Measurements from ENCODE around the gene MAPK11. TPM values are rescaled to one million over a fixed set of nuclear protein-coding genes. Genes with fewer than 3 reads are reported as not detected.
A peak's percentile ranks its signal among the peaks of the same experiment; 100 is the strongest.
"Not testable (repeated sequence)": the region's sequence is repeated elsewhere in the genome, so short reads cannot be mapped to it uniquely, and the experiment has no call there.

MAPK11 gene
- total RNA-seq, 4 donors from 2014 or later: 1.6 to 6.4 (median 2.7) TPM

- intact Hi-C loops (cut with DNase I; ENCODE audit: low total_unique reads): loop anchor here (5.0 kb wide), 1 partner anchor 52 kb away; the partner anchor contains the start of gene DENND6B
- Histone ChIP-seq H3K36me3 (peaks cover 0 to 26% (median 12%) of the 10 kb centered on the region in 4 donors), H3K27ac (no peak overlapping the region), H3K9me3 (no peaks in the 10 kb centered on the region), H3K27me3 (peaks cover 18% of the 10 kb centered on the region), H3K4me3 (no peak overlapping the region), H3K4me1 (peaks cover 18 to 19% (median 19%) of the 10 kb centered on the region in 4 donors)
- in situ Hi-C loops (cut with MboI; ENCODE audit: low pct_ligation_motif_present in 1 of 4, low pct_unique_long_range_greater_than_20kb in 1 of 4, low sequenced_read_pairs in 3 of 4): loop anchor here in 2 of 4 donors (5.0 to 10.0 kb wide), 2 partner anchors 52 to 59 kb away; partner anchors contain the start of gene DENND6B (in 1 of the 2)
- WGBS, 2 donors (ENCODE audit: low coverage in 1 of 2): 88 to 100% methylated on average over 4 to 39 of the region's 43 CpGs
- DNase-seq: no peak
- TF ChIP-seq CTCF (IDR thresholded peaks at IDR 0.05) (no peak), EP300 (IDR thresholded peaks at IDR 0.05; ENCODE audit: low read depth) (no peak), POLR2AphosphoS5 (IDR thresholded peaks at IDR 0.05) (no peak), POLR2A (IDR thresholded peaks at IDR 0.05) (no peak)
Measured at GRCh38 chr22:50275181-50276055, 5.2 kb upstream of the MAPK11 start.

DNA sequence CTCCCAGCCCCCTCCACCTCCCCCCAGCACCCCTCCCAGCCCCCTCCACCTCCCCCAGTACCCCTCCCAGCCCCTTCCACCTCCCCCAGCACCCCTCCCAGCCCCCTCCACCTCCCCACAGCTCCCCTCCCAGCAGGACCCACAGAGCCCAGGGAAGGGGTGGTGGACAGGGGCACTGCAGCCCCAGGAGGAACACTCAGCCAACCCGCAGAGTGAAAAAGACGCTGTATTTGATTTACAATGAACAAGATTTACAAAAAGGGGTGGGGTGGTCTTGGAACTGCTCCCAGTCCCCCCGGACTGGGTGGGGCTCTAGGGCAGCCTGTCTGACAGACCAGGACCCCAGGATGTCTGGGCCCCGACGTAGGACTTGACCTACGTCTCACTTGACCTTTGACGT, 4.6 kb upstream of the MAPK11 start:
- intact Hi-C loops (cut with DNase I; ENCODE audit: low total_unique reads): loop anchor here (5.0 kb wide), 1 partner anchor 53 kb away; the partner anchor contains the start of gene DENND6B
- Histone ChIP-seq H3K4me3 (no peak overlapping the region), H3K27ac (no peak overlapping the region), H3K27me3 (peaks cover 22% of the 10 kb centered on the region), H3K36me3 (peaks cover 0 to 22% (median 9%) of the 10 kb centered on the region in 4 donors), H3K4me1 (peaks cover 21 to 24% (median 23%) of the 10 kb centered on the region in 4 donors), H3K9me3 (no peaks in the 10 kb centered on the region)
- in situ Hi-C loops (cut with MboI; ENCODE audit: low pct_ligation_motif_present in 1 of 4, low pct_unique_long_range_greater_than_20kb in 1 of 4, low sequenced_read_pairs in 3 of 4): loop anchor here in 2 of 4 donors (5.0 to 10.0 kb wide), 2 partner anchors 53 to 60 kb away; partner anchors contain the start of gene DENND6B (in 1 of the 2)
- DNase-seq: no peak
- no peak for TF ChIP-seq POLR2AphosphoS5 (IDR thresholded peaks at IDR 0.05)
- no peak for TF ChIP-seq CTCF (IDR thresholded peaks at IDR 0.05)
- TF ChIP-seq POLR2A (IDR thresholded peaks at IDR 0.05): no peak
- TF ChIP-seq EP300 (IDR thresholded peaks at IDR 0.05; ENCODE audit: low read depth): no peak
- 63% methylated on average over 7 of the region's 7 CpGs; no CpG with 5 or more reads in 1 of the 2 donors for whole genome bisulfite sequencing, 2 donors (ENCODE audit: low coverage in 1 of 2)

DNA sequence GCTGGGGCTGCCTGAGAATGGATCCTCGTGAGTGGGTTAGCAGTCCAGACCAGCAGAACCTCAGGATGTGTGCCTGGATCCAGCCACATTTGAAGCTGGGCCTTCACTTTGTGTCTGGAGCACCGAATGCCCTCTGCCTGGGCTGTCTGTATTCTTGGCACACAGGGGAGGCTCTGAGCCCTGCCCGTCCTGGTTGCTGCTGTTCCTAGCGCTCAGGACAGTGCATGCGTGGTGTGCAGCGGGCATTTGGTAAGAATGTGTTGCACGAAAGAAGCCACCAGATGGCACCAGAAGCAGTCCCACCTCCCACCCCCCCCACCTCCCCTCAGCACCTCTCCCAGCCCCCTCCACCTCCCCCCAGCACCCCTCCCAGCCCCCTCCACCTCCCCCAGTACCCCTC, 4.1 kb upstream of the MAPK11 start:
- Histone ChIP-seq H3K4me3 (no peak overlapping the region), H3K27me3 (peaks cover 26% of the 10 kb centered on the region), H3K9me3 (no peaks in the 10 kb centered on the region), H3K36me3 (peaks cover 0 to 18% (median 6%) of the 10 kb centered on the region in 4 donors), H3K27ac (no peak overlapping the region), H3K4me1 (peaks cover 23 to 28% (median 28%) of the 10 kb centered on the region in 4 donors)
- DNase-seq: peak; percentile 66
- in situ Hi-C loops (cut with MboI; ENCODE audit: low pct_ligation_motif_present in 1 of 4, low pct_unique_long_range_greater_than_20kb in 1 of 4, low sequenced_read_pairs in 3 of 4): loop anchor here in 1 of 4 donors (10.0 kb wide), 1 partner anchor 60 kb away; no protein-coding TSS in a partner anchor
- TF ChIP-seq EP300 (IDR thresholded peaks at IDR 0.05; ENCODE audit: low read depth) (no peak), POLR2AphosphoS5 (IDR thresholded peaks at IDR 0.05) (no peak), CTCF (IDR thresholded peaks at IDR 0.05) (peak in 3 of 5 experiments; percentile 22 to 36 (median 28)), POLR2A (IDR thresholded peaks at IDR 0.05) (no peak)
- 23% methylated on average over 7 of the region's 7 CpGs; no CpG with 5 or more reads in 1 of the 2 donors for WGBS, 2 donors (ENCODE audit: low coverage in 1 of 2)
- intact Hi-C loops (cut with DNase I; ENCODE audit: low total_unique reads): no loop called here

GRCh38 chr22:50273781-50274180, 3.6 kb upstream of the MAPK11 start:
- 86% methylated on average over 10 of the region's 10 CpGs; no CpG with 5 or more reads in 1 of the 2 donors for WGBS, 2 donors (ENCODE audit: low coverage in 1 of 2)
- peaks cover 23 to 33% (median 31%) of the 10 kb centered on the region in 4 donors for H3K4me1 ChIP-seq
- H3K36me3 ChIP-seq: peaks cover 0 to 15% (median 5%) of the 10 kb centered on the region in 4 donors
- in situ Hi-C loops (cut with MboI; ENCODE audit: low pct_ligation_motif_present in 1 of 4, low pct_unique_long_range_greater_than_20kb in 1 of 4, low sequenced_read_pairs in 3 of 4): loop anchor here in 1 of 4 donors (10.0 kb wide), 1 partner anchor 61 kb away; no protein-coding TSS in a partner anchor
- H3K9me3 ChIP-seq; H3K27ac ChIP-seq; intact Hi-C loops (cut with DNase I; ENCODE audit: low total_unique reads); DNase-seq; H3K4me3 ChIP-seq: not testable (repeated sequence)
- H3K27me3 ChIP-seq: peaks cover 28% of the 10 kb centered on the region

Measured in transverse colon (tissue), 4 donors.